Fibroblast of lung (primary cell): ENCODE results near the gene VASN. TPM values are rescaled to one million over a fixed set of nuclear protein-coding genes. Genes with fewer than 3 reads are reported as not detected.

ENCODE experiments used
- DNase-seq, 2 donors: peaks; one replicate each; pipeline versions ENCODE4 v3.0.0 to v3.0.0-alpha.2; 2010; ENCODE audit warnings: low read depth in 2 of 2
- H2AFZ ChIP-seq: 2 replicates; pipeline ENCODE4 v1.5.1; 2012; ENCODE audit warnings: low read length, control low read depth, inconsistent platforms
- H3K27ac ChIP-seq: 2 replicates; pipeline ENCODE4 v1.5.1; 2011; ENCODE audit warnings: low read length, control low read depth; ENCODE audit not compliant: insufficient read depth
- H3K27me3 ChIP-seq: 2 replicates; pipeline ENCODE4 v1.5.1; 2011; ENCODE audit warnings: mild to moderate bottlenecking, low read length; ENCODE audit not compliant: control insufficient read depth, insufficient read depth
- H3K36me3 ChIP-seq: 2 replicates; pipeline ENCODE4 v1.5.1; 2011; ENCODE audit warnings: low read length; ENCODE audit not compliant: control insufficient read depth, insufficient read depth
- H3K4me1 ChIP-seq: 2 replicates; pipeline ENCODE4 v1.5.1; 2011; ENCODE audit warnings: low read length; ENCODE audit not compliant: control insufficient read depth, insufficient read depth; ENCODE audit errors: extremely low read depth
- H3K4me2 ChIP-seq: 2 replicates; pipeline ENCODE4 v1.5.1; 2011; ENCODE audit warnings: low read length, control low read depth; ENCODE audit not compliant: insufficient read depth; ENCODE audit errors: extremely low read depth
- H3K4me3 ChIP-seq, 4 experiments: fragments of 200-600 bp in 1 of 4; sonication (generic) in 1 of 4; replicated peaks in 1 of 4; 2 replicates each; pipeline ENCODE4 v1.5.1; 2011 to 2016; ENCODE audit warnings: low read length in 4 of 4, low read depth in 3 of 4, mild to moderate bottlenecking in 3 of 4, control low read depth in 2 of 4, inconsistent platforms in 1 of 4, mixed read lengths in 1 of 4; ENCODE audit not compliant: insufficient read depth in 1 of 4; ENCODE audit errors: control extremely low read depth in 1 of 4
- H3K79me2 ChIP-seq: 2 replicates; pipeline ENCODE4 v1.5.1; 2012; ENCODE audit warnings: mild to moderate bottlenecking, low read length, inconsistent platforms; ENCODE audit not compliant: control insufficient read depth, insufficient read depth
- H3K9ac ChIP-seq: 2 replicates; pipeline ENCODE4 v1.5.1; 2011; ENCODE audit warnings: mild to moderate bottlenecking, low read length, control low read depth; ENCODE audit not compliant: insufficient read depth
- H3K9me3 ChIP-seq: 2 replicates; pipeline ENCODE4 v1.5.1; 2012; ENCODE audit warnings: low read depth, low read length; ENCODE audit not compliant: control insufficient read depth, insufficient read depth
- H4K20me1 ChIP-seq: 2 replicates; pipeline ENCODE4 v1.5.1; 2011; ENCODE audit warnings: low read length; ENCODE audit not compliant: control insufficient read depth, insufficient read depth; ENCODE audit errors: extremely low read depth
- CTCF ChIP-seq, 2 donors: IDR thresholded peaks in 1 of 2; conservative IDR thresholded peaks in 1 of 2; 1 replicate in 1 of 2; 2 replicates in 1 of 2; pipeline ENCODE4 v1.5.1; 2011 to 2012; ENCODE audit warnings: low read length in 2 of 2, control low read depth in 1 of 2, inconsistent platforms in 1 of 2, low read depth in 1 of 2, mild to moderate bottlenecking in 1 of 2
- EZH2 ChIP-seq: IDR thresholded peaks from 2 replicates; pipeline ENCODE4 v1.5.1; 2012; ENCODE audit warnings: low read length, control low read depth, mild to moderate bottlenecking; ENCODE audit errors: missing control alignments
- polyA plus RNA-seq, 2 donors: library from polyadenylated mRNA; depleted of rRNA in 1 of 2; stranded (reverse) in 1 of 2; unstranded in 1 of 2; fragments of >200 nt; gene quantifications; 2 replicates each; pipeline ENCODE4 v1.2.1, GENCODE V29; 2011 to 2012; ENCODE audit warnings: missing spikeins in 1 of 2
- total RNA-seq: library from RNA; depleted of rRNA; stranded (reverse); fragments of >200 nt; gene quantifications from 2 replicates; pipeline ENCODE4 v1.2.1, GENCODE V29; 2014

VASN gene
- total and polyA plus RNA-seq, 2 donors (not counting 1 experiment from before 2014, with no cell fraction given) = 61.9 to 79.4 TPM

GRCh38 chr16:4362476-4363135 lies 9.0 kb upstream of the VASN start:
- no peaks in the 10 kb centered on the region for H3K9me3 ChIP-seq
- H3K4me3 ChIP-seq = no peak overlapping the region
- H3K27ac ChIP-seq = no peak overlapping the region
- H3K27me3 ChIP-seq = no peaks in the 10 kb centered on the region
- no peaks in the 10 kb centered on the region for H3K79me2 ChIP-seq
- DNase-seq = no peak
- peaks cover 1% of the 10 kb centered on the region for H3K36me3 ChIP-seq
- H3K9ac ChIP-seq = no peak overlapping the region
- H3K4me1 ChIP-seq = no peaks in the 10 kb centered on the region
- no peak overlapping the region for H3K4me2 ChIP-seq
- no peak for TF ChIP-seq CTCF (conservative IDR thresholded peaks at IDR 0.05 in 1 of 2, IDR thresholded peaks at IDR 0.05 in 1 of 2; ENCODE audit: low read depth in 1 of 2, low read length in 2 of 2)
- no peak for TF ChIP-seq EZH2
- no peak overlapping the region for H2AFZ ChIP-seq
- H4K20me1 ChIP-seq = no peaks in the 10 kb centered on the region

GRCh38 chr16:4364196-4365013 lies 7.2 kb upstream of the VASN start:
- H3K4me2 ChIP-seq = no peak overlapping the region
- H3K4me3 ChIP-seq = no peak overlapping the region
- no peak overlapping the region for H2AFZ ChIP-seq
- no peak for DNase-seq
- TF ChIP-seq EZH2 (no peak), CTCF (conservative IDR thresholded peaks at IDR 0.05 in 1 of 2, IDR thresholded peaks at IDR 0.05 in 1 of 2; ENCODE audit: low read depth in 1 of 2, low read length in 2 of 2) (no peak)
- H3K4me1 ChIP-seq = peaks cover 12% of the 10 kb centered on the region
- no peak overlapping the region for H3K27ac ChIP-seq
- H3K36me3 ChIP-seq = peaks cover 1% of the 10 kb centered on the region
- H4K20me1 ChIP-seq = no peaks in the 10 kb centered on the region
- H3K27me3 ChIP-seq = no peaks in the 10 kb centered on the region
- no peak overlapping the region for H3K9ac ChIP-seq
- H3K79me2 ChIP-seq = no peaks in the 10 kb centered on the region
- no peaks in the 10 kb centered on the region for H3K9me3 ChIP-seq

- DNase-seq = no peak
- Histone ChIP-seq H4K20me1 (no peaks in the 10 kb centered on the region), H3K4me2 (no peak overlapping the region), H3K36me3 (peaks cover 1% of the 10 kb centered on the region), H3K79me2 (no peaks in the 10 kb centered on the region), H3K9ac (no peak overlapping the region), H3K27me3 (no peaks in the 10 kb centered on the region), H2AFZ (no peak overlapping the region), H3K4me1 (peaks cover 16% of the 10 kb centered on the region), H3K4me3 (no peak overlapping the region), H3K27ac (no peak overlapping the region), H3K9me3 (no peaks in the 10 kb centered on the region)
- TF ChIP-seq EZH2 = no peak
- TF ChIP-seq CTCF (conservative IDR thresholded peaks at IDR 0.05 in 1 of 2, IDR thresholded peaks at IDR 0.05 in 1 of 2; ENCODE audit: low read depth in 1 of 2, low read length in 2 of 2) = no peak
Observed at GRCh38 chr16:4365014-4365406, 6.6 kb upstream of the VASN start.
